PC-3 (cell line): ENCODE measurements around the gene NMRAL1. TPM values are rescaled to one million over a fixed set of nuclear protein-coding genes. Genes with fewer than 3 reads are reported as not detected.

Source experiments
- ATAC-seq: fragments of 200-7000 bp; cut with Tn5 transposase; 2 replicates; pipeline ENCODE4 v1.9.1; 2020; ENCODE audit warnings: mild to moderate bottlenecking, moderate library complexity
- BruUV-seq: library from RNA; stranded (reverse); fragments of 400-500 nt; replicated peaks from 2 replicates; lab custom pipeline; 2021; lab: Mats Ljungman, UMichigan
- CTCF ChIA-PET: fragments of 300-600 bp; sonication (Branson Sonifier 250); formaldehyde crosslinking; loops from one replicate; lab custom pipeline; 2022; ENCODE audit warnings: antibody characterized with exemption; lab: Charles Lee
- POLR2A ChIA-PET: fragments of 300-600 bp; sonication (Branson Sonifier 250); formaldehyde crosslinking; loops from one replicate; lab custom pipeline; 2022; ENCODE audit warnings: antibody characterized with exemption; ENCODE audit not compliant: unreplicated experiment; lab: Charles Lee
- DNase-seq: peaks from one replicate; pipeline ENCODE4 v3.0.0-alpha.2; 2015
- H2AFZ ChIP-seq: fragments of 300-600 bp; sonication (generic); 2 replicates; pipeline ENCODE4 v1.6.0; 2016; ENCODE audit warnings: antibody characterized with exemption, low read length
- H3F3A ChIP-seq: fragments of 300-600 bp; sonication (generic); one replicate; pipeline ENCODE4 v1.6.0; 2017; ENCODE audit warnings: antibody characterized with exemption, low read length, control low read depth, mild to moderate bottlenecking; ENCODE audit not compliant: unreplicated experiment
- H3K27ac ChIP-seq: fragments of 300-600 bp; sonication (generic); 2 replicates; pipeline ENCODE4 v1.5.1; 2016; ENCODE audit warnings: mild to moderate bottlenecking, low read length
- H3K27me3 ChIP-seq: fragments of 300-600 bp; sonication (generic); 2 replicates; pipeline ENCODE4 v1.6.1; 2016; ENCODE audit warnings: low read length, mixed read lengths
- H3K36me3 ChIP-seq: fragments of 300-600 bp; sonication (generic); 2 replicates; pipeline ENCODE4 v1.6.1; 2016; ENCODE audit warnings: low read depth, mixed run types, low read length, mixed read lengths
- H3K4me1 ChIP-seq: fragments of 300-600 bp; sonication (generic); 2 replicates; pipeline ENCODE4 v1.5.1; 2016; ENCODE audit warnings: low read length; ENCODE audit not compliant: insufficient read depth
- H3K4me2 ChIP-seq: fragments of 300-600 bp; sonication (generic); 2 replicates; pipeline ENCODE4 v1.6.0; 2016; ENCODE audit warnings: low read length
- H3K4me3 ChIP-seq: fragments of 300-600 bp; sonication (generic); 2 replicates; pipeline ENCODE4 v1.5.1; 2016; ENCODE audit warnings: mild to moderate bottlenecking, low read length, mixed read lengths
- H3K79me2 ChIP-seq: fragments of 300-600 bp; sonication (generic); 2 replicates; pipeline ENCODE4 v1.6.1; 2017; ENCODE audit warnings: low read length, mixed read lengths
- H3K9ac ChIP-seq: fragments of 300-600 bp; sonication (generic); 2 replicates; pipeline ENCODE4 v1.6.0; 2016; ENCODE audit warnings: mild to moderate bottlenecking, low read length
- H3K9me2 ChIP-seq: fragments of 300-600 bp; sonication (generic); replicated peaks from 2 replicates; pipeline ENCODE4 v1.6.1; 2016; ENCODE audit warnings: mixed run types, low read length, mixed read lengths
- H3K9me3 ChIP-seq: fragments of 300-600 bp; sonication (generic); 2 replicates; pipeline ENCODE4 v1.6.1; 2016; ENCODE audit warnings: low read length, mixed read lengths
- H4K20me1 ChIP-seq: fragments of 300-600 bp; sonication (generic); 2 replicates; pipeline ENCODE4 v1.6.1; 2016; ENCODE audit warnings: low read length, mixed read lengths
- CTCF ChIP-seq: fragments of 300-600 bp; sonication (generic); conservative IDR thresholded peaks from 2 replicates; pipeline ENCODE4 v1.5.1; 2017; ENCODE audit warnings: antibody characterized with exemption, low read depth, mild to moderate bottlenecking, low read length
- EZH2 ChIP-seq: fragments of 300-600 bp; sonication (generic); IDR thresholded peaks from one replicate; pipeline ENCODE4 v1.6.1; 2017; ENCODE audit warnings: antibody characterized with exemption, mild to moderate bottlenecking, low read length; ENCODE audit not compliant: unreplicated experiment
- EZH2phosphoT487 ChIP-seq: fragments of 300-600 bp; sonication (generic); IDR thresholded peaks from 2 replicates; pipeline ENCODE4 v1.6.1; 2018; ENCODE audit warnings: mild to moderate bottlenecking, antibody characterized with exemption, low read length, borderline replicate concordance
- intact Hi-C: fragments of 100-400 bp; cut with micrococcal nuclease; formaldehyde crosslinking; loops from 2 replicates; pipeline ENCODE4 v1.9.0; 2023
- total RNA-seq: library from RNA; depleted of rRNA; stranded (reverse); fragments of >200 nt; gene quantifications from 2 replicates; pipeline ENCODE4 v1.2.3, GENCODE V29; 2014

The NMRAL1 gene
- total RNA-seq, 1 experiment from 2014 or later = 92.6 TPM

GRCh38 chr16:4481963-4482362, 7.5 kb upstream of the NMRAL1 start:
- Histone ChIP-seq H2AFZ (no peak overlapping the region), H3K9ac (no peak overlapping the region), H3K4me3 (no peak overlapping the region), H4K20me1 (no peaks in the 10 kb centered on the region), H3K36me3 (peaks cover 3% of the 10 kb centered on the region; the same call in 1 of the 2 replicates), H3K9me2 (no peaks in the 10 kb centered on the region), H3K4me1 (peaks cover 10% of the 10 kb centered on the region), H3K27ac (no peak overlapping the region), H3K79me2 (peaks cover 67% of the 10 kb centered on the region), H3K9me3 (no peaks in the 10 kb centered on the region), H3K27me3 (no peaks in the 10 kb centered on the region), H3F3A (no peaks in the 10 kb centered on the region), H3K4me2 (no peak overlapping the region)
- ATAC-seq = no peak
- no peak for DNase-seq
- no TSS peak for BruUV-seq
- CTCF ChIA-PET = no interaction called here
- TF ChIP-seq EZH2 = no peak
- TF ChIP-seq CTCF = no peak
- no peak for TF ChIP-seq EZH2phosphoT487
- POLR2A ChIA-PET = no interaction called here
- intact Hi-C loops = no loop called here

GRCh38 chr16:4481526-4481925, 7.1 kb upstream of the NMRAL1 start:
- no peaks in the 10 kb centered on the region for H3K9me3 ChIP-seq
- intact Hi-C loops = no loop called here
- no peaks in the 10 kb centered on the region for H3K9me2 ChIP-seq
- H3K4me2 ChIP-seq = no peak overlapping the region
- H3K9ac ChIP-seq = no peak overlapping the region
- no peak overlapping the region for H3K27ac ChIP-seq
- POLR2A ChIA-PET = no interaction called here
- no peaks in the 10 kb centered on the region for H3F3A ChIP-seq
- H3K4me3 ChIP-seq = no peak overlapping the region
- peaks cover 10% of the 10 kb centered on the region for H3K4me1 ChIP-seq
- H3K79me2 ChIP-seq = peaks cover 71% of the 10 kb centered on the region
- no TSS peak for BruUV-seq
- H4K20me1 ChIP-seq = no peaks in the 10 kb centered on the region
- DNase-seq (no peak), ATAC-seq (no peak)
- H2AFZ ChIP-seq = no peak overlapping the region
- peaks cover 3% of the 10 kb centered on the region; the same call in 1 of the 2 replicates for H3K36me3 ChIP-seq
- CTCF ChIA-PET = no interaction called here
- no peaks in the 10 kb centered on the region for H3K27me3 ChIP-seq
- TF ChIP-seq EZH2 = no peak

- intact Hi-C loops = no loop called here
- Histone ChIP-seq H3K79me2 (peaks cover 79% of the 10 kb centered on the region), H3K4me3 (peak overlapping the region; percentile 93), H3K4me1 (peaks cover 26% of the 10 kb centered on the region), H3F3A (no peaks in the 10 kb centered on the region), H3K9me2 (no peaks in the 10 kb centered on the region), H2AFZ (no peak overlapping the region), H3K27me3 (no peaks in the 10 kb centered on the region), H3K27ac (no peak overlapping the region), H3K9me3 (no peaks in the 10 kb centered on the region), H3K9ac (peak overlapping the region; percentile 79; the same call in 1 of the 2 replicates), H4K20me1 (no peaks in the 10 kb centered on the region), H3K4me2 (peak overlapping the region; percentile 87), H3K36me3 (no peaks in the 10 kb centered on the region)
- ATAC-seq (no peak), DNase-seq (peak; percentile 46)
- ChIA-PET POLR2A (no interaction called here), CTCF (interaction anchor here (0.9 kb wide), 1 partner anchor 12 kb away, joined by 3 read pairs; no protein-coding TSS in a partner anchor)
- no TSS peak for BruUV-seq
- 0 out of 2 replicates have a peak, but pooled peaks have one; percentile 22 for TF ChIP-seq CTCF
- no peak for TF ChIP-seq EZH2phosphoT487
- TF ChIP-seq EZH2 = no peak
Measured at GRCh38 chr16:4477966-4478365, 3.5 kb upstream of the NMRAL1 start.
